NCI-H2029 treated with DMSO at 0.1 percent for 48 hours (cell line): Measurements from ENCODE around the gene PIP4K2B.

ENCODE experiments used
- DNase-seq: peaks from one replicate; lab custom pipeline; 2025; lab: John Stamatoyannopoulos, UW

The PIP4K2B gene

DNA sequence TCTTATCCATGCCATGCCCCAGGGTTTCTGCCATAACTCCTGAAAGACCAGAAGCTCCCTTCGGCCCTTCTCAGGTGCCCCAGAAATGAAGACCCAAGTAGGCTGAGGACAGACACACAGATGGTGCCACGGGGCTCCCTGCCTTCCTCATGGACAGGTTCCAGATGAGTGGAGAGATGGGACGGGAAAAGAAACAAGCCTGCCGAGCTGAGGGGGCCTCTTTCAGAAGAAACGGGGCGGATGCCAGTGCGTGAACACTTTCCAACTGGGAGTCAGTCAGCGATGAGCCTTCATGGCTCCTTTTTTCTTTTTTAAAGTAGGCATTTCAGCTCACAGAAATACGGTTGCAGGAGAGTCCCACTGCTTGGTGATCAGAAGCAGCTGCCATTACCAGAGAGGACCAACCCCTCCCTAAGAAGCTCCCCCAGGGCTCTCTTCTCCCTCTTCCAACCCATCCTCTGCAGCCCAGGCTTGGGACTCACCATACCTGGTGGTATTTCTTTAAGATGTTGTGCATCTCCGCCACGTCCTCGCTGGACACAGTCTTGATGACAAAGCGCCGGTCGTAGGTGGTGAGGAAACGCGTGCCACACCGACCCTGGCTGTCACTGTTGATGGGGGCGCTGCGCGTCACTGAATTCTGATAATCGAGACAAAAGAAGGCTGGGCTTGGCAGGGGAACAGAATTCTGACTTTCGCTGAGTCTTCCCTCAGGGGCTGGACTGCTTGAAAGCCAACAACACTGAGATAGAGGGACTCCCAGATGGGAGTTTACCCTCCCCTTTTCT lies 19.2 kb downstream of the PIP4K2B start:
- DNase-seq = no peak

DNA sequence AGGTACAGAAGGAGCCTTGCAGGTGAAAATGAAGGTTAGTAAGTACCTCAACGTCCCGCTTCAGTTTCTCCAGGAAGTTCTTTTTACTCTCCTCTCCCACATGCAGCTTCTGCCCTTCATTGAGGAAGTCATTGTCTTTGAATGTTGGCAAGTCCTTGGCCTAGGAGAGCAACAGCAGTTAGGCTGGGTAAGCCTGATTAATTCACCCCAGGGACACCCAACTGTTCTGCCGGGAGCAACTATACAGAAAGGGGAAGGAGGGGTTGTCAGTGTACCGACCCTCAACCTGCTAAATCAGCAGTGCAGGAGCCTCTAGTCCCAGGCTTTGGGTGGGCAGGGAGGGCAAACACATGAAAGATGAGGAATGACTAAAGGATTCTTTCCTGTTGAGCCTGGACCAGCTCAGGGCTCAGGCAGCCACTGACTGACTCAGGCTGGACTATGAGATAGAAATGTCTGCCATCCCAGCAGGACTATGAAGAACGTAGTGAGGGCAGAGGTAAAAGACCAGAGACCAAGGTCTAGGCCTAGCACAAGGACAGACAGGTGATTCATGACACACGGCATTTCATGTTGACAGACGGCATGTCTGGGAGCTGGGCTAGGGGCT lies 21.6 kb downstream of the PIP4K2B start:
- no peak for DNase-seq

DNA sequence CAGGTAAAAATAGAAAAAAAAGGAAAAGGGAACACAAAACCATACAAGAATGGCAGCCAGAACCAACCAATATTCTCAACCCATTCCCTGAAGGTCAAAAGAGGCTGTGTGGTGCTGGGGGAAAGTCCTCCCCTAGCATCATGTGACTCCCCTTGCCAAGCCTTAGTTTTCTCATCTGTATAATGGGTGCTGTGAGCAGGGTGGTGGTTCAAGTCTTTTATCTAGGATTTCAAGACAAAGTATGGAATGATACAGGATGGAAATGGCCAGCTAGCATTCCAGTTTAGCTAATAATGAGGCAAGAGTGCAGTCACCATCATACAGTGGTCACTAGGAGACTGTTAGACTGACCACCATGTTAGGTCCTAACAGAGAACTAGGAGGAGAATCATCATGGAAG lies 26.1 kb downstream of the PIP4K2B start:
- no peak for DNase-seq

DNA sequence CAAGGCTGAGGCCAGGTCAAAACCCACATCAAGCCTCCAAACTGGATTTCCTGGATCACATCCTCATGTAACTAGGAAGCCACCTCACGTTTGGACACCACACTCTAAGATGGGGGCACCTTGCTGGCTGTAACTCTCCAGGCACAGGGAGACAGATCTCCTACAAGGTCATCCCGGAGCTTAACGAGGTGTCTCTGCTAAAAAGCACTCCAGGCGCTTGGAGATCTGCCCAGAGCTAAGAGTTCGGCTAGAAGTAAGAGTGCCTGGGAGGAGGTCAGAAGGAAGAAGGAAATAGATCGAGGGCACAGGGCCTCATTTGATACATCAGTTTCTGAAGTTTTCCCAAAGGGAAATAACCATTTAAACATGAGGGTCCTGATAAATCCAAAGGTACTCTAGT lies 30.9 kb downstream of the PIP4K2B start:
- DNase-seq = peak; percentile 1

DNA sequence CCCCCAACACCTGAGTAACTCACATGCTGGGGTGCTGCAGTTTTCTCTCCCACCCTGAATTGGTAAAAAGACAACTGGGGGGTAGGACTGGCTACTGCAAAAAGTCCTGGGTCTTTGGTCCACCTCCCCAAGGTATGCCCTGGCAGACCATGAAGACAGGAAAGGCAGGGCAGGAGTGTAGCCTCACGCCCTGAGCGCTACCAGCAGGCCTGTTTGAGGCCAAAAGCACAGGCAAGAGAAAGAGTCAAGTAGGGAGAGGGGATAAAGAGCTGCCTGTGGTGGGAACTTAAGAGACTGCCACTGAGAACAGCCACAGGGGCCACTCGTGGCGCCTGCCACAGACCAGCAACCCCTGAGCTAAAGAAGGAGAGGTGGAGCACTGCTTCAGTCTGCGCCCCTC lies 33.0 kb downstream of the PIP4K2B start:
- no peak for DNase-seq

DNA sequence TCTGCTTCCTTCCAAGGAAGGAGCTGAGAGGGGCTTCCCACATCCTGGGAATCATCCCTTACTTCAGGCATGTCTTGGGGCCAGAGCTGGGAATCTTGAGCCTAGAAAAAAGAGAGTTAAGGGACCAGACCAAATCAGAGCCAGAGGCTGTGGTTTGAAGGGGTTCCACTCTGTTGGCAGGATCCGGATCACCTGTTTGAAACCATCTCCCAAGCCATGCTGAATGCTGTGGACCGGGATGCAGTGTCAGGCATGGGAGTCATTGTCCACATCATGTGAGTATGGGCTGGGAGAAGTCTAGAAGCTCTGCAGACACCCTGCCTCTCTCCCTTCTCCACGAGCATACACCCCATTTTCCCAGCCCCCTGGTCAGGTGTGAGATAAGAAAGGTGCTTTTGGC lies 37.1 kb downstream of the PIP4K2B start:
- DNase-seq = no peak

DNA sequence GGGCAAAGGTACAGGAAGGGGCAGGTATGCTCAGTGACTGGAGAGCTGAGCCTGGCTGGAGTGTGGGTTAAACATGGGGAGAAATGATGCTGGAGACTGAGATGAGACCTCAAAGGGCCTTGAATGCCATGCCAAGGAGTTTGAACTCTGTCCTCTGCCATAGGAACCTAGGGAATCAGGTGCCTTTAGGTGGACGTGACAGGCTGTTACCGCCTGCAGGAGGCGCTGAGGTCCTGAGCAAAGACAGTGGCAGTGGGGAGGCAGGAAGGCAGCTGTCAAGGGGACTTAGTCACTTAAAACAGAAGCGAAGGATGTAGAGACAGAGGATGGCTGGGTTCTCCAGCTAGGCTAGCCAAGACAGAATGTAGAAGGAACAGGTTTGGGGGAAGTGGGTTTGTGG lies 37.7 kb downstream of the PIP4K2B start:
- DNase-seq = no peak

DNA sequence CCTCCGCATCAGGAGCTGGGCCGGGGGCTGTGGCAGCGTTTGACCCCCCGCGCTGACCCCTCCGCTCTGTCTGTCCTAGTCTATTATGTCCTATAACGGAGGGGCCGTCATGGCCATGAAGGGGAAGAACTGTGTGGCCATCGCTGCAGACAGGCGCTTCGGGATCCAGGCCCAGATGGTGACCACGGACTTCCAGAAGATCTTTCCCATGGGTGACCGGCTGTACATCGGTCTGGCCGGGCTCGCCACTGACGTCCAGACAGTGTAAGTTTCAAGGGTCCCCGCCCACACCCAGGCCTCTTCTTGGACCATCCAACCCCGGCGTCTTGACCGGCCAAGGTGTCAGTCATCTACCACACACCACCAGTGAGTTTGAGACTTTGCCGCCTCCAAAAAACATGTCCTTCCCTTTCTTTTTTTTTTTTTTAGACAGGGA lies 46.3 kb downstream of the PIP4K2B start:
- DNase-seq = no peak

DNA sequence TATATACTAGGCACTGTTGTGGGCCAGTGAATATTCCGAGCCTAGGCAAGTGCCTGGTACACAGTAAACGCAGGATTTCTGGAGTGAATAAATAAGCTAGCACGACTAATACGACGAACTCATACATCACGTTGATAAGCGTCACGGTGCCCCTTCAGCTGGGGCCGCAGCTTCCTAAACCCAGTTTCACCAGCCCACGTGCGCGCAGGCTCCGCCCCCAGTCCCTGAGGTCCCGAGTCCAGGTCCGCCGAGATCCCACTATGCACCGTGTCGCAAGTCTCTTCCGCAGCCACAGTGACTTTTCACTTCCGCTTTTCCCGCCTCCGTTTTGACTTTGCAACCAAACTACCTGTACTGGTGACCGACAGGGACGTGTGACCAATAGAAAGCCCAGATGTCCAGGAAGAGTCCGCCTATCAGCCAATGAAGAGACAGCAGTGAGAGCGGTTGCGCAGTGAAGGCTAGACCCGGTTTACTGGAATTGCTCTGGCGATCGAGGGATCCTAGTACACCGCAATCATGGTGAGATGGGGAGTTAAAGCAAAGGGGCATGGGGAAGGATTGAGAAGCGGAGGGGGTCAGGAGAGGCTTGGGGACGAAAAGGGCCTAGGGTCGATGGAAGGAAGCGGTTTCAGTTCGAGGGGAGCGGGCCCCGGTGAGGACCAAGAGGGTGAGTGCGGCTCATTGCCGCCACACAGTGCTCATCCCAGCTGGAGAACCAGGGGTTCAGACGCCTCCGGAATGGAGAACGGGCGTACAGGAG lies 46.9 kb downstream of the PIP4K2B start, which contains the start of gene PSMB3:
TSS of gene PSMB3 (plus strand) at position 434 of the 763 bp plus-strand sequence. CDS start at position 520, 86 bp downstream.
- DNase-seq = peak; percentile 99

DNA sequence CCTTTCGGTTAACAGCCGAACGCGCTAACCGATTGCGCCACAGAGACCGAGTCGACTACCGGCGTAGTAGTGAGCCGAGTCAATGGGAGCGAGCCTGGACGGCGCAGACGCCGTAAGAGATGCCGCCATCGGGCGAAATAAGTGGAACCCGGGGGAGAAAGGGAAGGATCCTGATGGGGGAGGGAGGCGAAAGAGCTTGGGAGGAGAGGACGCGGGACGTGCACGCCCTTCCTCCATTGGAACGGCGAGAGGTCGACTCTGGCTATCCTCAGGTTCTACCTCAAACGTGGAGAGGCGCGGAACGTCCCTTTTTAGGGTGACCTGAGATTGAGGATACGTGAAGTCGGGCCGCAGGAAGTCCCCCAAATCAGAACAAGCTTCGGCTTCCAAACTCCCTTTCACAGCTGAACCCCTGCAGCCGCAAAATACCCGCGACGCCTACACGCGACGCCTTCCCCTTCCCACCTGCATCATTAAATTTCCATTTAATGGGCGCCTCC lies 47.5 kb downstream of the PIP4K2B start:
- peak; percentile 52 for DNase-seq

DNA sequence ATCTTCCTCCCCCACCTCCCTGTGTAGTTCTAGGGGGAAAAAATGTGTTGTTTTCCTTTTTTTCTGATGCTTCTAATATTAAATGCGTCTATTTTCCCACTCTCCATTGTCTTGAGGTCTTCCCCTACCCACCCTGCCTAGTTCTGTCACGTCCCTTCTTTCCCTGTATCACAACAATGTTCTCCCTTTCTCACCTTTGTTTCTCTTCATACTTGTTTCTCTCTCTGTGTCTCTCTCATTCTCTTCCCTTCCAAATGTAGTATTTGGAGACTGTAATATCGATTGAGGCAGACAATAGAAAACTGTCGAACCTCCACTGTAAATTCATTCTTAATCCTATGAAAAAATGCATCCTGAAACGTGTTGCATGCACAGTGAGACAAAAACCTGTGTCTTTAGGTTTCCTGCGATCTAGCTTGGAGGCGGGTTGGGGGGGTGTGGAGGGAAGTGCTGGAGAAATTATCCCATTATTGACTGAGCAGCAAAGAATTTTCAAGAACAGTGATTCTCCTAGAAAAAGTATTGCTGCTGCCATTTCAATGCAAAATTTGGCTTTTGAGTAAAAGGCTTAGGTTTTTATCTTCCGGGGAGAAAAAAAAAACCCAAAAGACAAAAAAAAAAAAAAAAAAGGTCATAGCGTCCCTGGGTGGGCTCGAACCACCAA lies 48.1 kb downstream of the PIP4K2B start:
- DNase-seq = peak; percentile 37

DNA sequence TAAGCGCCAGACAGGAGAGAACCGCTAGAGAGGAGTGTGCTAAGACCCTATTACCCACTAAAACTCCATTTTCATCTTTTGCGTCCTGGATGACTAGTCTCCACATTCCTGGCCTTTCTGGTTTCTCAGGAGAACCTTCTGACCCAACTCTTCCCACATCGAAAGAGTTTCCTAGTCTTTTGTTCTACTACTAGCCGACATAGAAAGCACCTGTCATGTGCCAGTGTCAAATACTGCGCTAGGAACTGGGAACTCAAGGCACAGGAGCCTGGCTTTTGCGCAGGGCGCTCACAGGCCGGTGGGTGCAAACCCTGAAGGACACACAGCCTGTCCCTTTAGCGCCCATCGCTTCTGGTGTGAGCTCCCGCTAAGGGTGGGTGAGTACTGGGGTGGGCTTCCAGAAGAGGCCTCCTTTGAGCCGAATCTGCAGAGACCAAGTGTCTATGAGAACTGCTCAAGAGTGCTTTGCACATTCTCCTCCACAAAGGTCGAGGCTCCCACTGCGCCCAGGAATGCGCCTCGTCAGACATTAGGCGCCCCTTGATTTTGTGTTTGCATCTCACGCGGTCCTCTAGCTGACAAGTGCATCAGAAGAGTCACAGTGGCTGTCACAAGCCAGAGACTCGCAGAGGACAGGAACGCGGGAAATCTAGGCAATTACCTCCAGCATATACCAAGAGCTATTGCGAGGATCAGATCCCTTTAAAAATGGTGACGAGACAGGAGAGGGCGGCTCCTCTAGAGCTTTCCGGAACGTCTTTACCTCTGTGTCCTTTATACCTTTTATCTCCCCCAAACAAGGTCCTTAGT lies 48.8 kb downstream of the PIP4K2B start:
- DNase-seq = peak; percentile 54

DNA sequence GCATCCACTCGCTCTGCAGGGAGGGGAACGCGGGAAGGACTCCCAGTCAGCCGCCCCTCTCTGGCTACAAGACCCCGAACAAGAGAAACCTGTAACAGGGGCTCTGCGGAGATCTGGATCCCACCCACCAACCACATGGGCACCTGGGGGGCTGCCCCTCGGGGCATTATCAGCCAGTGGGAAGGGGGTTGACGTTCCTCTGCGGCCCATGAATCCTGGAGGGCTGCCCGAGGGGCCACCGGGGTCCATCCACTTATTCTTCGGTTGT lies 49.4 kb downstream of the PIP4K2B start:
- no peak for DNase-seq

DNA sequence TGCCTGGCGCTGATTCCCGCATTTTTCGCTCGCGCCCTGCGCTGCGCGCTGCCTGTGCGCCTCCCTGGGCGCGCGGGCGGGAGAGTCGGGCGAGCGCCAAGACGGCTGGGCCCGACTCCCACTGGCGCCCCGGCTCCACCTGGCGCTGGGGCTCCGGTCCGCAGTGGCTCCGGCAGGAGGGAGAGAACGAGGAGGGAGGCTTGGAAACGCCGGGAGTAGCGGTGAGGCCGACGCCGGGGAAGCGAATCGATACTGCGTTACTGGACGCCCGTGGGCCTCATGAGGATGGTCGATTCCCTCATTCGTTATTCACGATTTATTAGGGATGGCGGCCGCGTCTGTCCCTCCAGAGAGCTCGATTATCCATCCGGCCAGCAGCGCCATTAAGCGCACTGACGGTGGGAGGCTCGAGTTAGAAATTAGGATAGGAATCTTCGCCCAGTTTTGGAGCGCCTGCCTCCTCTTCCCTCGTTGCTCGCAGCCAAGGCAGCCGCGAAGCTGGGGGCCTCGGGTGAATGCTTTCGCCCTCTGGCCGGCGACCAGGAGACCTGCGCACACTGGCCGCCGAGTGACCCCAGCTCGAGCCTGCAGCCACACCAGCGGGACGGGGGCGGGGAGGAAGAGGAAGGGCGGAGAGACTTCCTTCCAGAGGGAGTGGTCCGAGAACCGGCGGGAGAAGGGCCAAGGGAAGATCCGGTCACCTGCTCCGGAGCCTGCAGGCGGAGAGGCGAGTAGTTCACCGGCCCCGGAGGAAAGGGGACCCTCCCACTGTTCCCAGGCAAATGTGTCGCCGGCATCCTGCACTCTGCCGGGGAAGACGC lies 49.9 kb downstream of the PIP4K2B start:
- DNase-seq = peak; percentile 43

DNA sequence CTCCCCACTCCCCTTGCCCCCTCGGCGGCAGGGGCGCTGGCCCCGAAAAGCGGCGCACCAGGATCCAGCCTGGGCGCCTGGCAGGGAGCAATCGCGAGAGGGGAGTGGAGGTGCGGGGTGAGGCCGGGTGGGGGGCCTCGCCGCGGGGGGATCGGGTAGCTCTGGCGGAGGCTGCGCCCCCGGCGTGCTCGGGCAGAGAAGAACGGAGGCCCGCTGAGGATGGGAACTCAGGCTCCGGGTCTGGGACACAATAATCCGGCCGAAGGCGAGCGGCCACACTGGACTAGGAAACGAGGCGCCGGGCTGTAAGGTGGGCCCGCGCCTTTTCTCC lies 50.5 kb downstream of the PIP4K2B start:
- DNase-seq = no peak

DNA sequence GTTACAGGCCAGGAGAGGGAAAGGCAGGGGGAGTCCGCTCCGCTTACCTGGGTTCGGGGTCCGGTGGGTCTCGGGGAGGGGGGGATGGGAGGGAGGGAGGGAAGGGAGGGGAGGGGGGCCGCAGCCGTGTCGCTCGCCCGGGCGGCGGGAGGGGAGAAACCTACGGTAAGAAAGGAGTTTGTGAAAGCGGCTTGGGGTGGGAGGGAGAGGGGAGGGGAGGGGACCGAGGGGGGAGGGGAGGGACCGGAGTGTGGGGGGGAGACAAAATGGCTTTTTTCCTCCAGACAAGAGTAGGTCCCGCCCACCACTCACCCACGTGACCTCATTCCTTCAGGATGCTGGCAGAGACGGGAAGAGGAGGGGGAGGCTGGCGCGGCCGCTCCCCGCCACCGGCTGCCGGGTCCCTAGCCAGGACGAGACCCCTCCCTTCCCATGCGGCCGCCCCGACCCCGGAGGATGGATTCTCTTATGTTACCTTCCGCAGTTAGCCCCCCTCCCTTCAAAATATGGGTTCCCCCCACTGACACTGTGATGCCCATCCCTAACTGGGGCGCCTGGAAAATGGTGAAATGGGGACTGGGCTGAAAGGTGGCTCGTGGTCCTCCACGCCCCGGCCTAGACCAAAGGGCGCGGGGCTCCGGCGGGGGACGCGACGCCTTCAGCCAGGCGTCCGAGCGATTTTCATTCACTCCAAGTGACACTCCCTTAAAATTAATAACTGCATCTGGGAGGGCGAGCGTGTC lies 51.0 kb downstream of the PIP4K2B start, which contains the start of gene PCGF2:
TSS of gene PCGF2 (minus strand) at position 188 of the 743 bp plus-strand sequence. CDS start 7,934 bp downstream, outside the sequence.
- DNase-seq = peak; percentile 37

DNA sequence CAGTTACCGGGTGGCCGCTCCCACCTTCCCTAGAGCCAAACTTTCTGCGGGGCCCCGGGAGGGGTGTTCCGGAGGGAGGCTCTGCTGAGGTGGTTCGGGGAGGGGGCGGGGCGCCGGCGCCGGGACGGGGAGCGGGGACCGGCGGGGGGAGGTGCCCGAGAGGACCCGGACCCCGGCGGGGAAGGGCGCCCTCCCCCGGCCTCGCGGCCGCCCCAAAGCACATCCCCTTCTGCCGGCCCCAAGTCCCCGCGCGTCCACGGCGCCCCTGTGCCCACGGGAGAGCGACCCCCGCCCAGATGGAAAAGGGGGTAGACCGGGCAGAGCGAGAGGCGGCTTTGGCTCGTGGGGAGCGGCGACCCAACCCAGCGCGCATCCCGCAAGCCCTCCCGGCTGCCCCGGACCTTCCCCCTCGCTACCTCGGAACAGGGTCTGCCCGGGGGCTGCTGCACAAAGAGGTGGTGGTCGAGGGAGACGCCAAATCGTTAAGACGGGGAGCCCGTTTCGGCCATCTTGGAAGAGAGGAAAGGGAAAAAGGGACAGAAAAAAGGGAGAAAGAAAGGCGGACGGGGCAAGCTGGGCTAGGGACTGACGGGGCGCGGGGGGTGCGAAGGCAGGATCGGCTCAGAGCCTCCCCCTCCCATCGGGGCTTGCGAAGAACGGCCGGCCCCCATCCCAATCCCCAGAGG lies 51.8 kb downstream of the PIP4K2B start:
- DNase-seq = no peak

DNA sequence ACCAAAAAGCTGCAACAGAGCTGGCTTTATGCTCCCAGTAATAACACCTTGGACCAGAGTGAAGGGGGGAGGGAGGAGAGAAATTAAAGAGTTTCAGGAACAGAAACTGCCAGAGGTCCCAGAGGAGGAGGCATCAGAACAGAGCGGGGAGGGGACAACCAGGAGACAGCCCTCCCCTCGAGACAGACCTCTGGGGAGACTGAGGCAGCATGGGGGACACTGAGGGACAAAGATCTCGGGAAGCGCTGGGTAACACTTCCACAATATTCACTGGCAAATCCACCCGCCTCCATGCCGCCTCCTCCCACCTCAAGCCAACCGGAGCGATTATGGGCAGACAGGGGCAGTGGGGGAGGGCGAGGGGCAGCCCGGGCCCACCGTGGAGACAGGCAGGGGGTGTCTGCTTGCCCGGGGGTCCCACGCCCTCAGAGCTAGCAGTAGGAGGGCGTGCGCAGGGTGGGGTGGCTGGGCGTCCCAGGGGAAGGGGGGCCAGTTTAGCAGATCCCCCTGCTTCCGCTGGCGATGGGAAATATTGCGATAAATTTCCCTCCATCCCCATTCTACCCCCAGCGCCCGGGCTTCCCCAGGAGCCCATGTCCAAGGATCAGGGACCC lies 52.4 kb downstream of the PIP4K2B start:
- DNase-seq = no peak
